ENCODE measurements around the gene CITED2. TPM values are rescaled to one million over a fixed set of nuclear protein-coding genes. Genes with fewer than 3 reads are reported as not detected.

Gene CITED2
- total and polyA plus RNA-seq, 2 of the 8 experiments (the other 6 are each of a cell fraction or from before 2014, with no cell fraction given) = 89.1 to 115 TPM

DNA sequence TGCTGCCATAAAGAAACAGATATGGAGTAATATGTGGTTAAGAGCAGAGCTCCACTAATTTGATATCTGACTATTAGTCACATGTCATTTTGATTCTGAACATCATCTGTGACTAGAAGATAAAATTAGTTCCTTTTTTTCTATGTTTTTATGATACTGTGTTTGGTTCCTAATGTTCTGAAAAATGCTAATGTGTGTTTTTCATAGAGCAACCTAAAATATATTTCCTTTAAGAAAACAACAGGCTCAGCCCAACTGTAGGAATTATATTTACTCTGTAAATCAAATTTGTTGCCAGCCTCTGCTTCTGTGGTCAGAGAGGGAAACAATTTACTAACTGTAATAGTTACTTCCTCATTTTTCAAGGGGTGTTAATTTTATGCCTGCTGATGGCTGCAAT, 49.3 kb downstream of the CITED2 start:
- no peaks in the 10 kb centered on the region for H4K20me1 ChIP-seq (replicated peaks in 1 of 2; ENCODE audit: control insufficient read depth in 1 of 2, insufficient read depth in 2 of 2, low read length in 2 of 2)
- no peaks in the 10 kb centered on the region for H3K36me3 ChIP-seq (ENCODE audit: control insufficient read depth in 2 of 4, insufficient read depth in 4 of 4, low read length in 3 of 4)
- no peak overlapping the region for H2BK5ac ChIP-seq (ENCODE audit: low read depth, low read length)
- no peak overlapping the region for H4K91ac ChIP-seq (replicated peaks; ENCODE audit: insufficient read length, low read length)
- H3K79me2 ChIP-seq (ENCODE audit: control insufficient read depth in 1 of 2, insufficient read depth in 2 of 2, low read length in 2 of 2) = no peaks in the 10 kb centered on the region
- H3K27me3 ChIP-seq (replicated peaks in 1 of 4; ENCODE audit: control insufficient read depth in 3 of 4, extremely low read depth in 1 of 4, insufficient read depth in 3 of 4, low read length in 3 of 4) = no peaks in the 10 kb centered on the region
- no peak overlapping the region for H3K56ac ChIP-seq (replicated peaks; ENCODE audit: insufficient read length, low read depth, low read length)
- no peak for TF ChIP-seq FOSL1 (IDR thresholded peaks at IDR 0.05; ENCODE audit: insufficient read depth, low read depth, low read length)
- TF ChIP-seq ASH2L (IDR thresholded peaks at IDR 0.05; ENCODE audit: low read length) = no peak
- TF ChIP-seq CREB1 (IDR thresholded peaks at IDR 0.05) = no peak
- TF ChIP-seq TAF7 (optimal IDR thresholded peaks at IDR 0.05; ENCODE audit: borderline replicate concordance, low read depth, low read length) = no peak
- TF ChIP-seq CHD2 (IDR thresholded peaks at IDR 0.05; ENCODE audit: low read length) = no peak
- no peak for TF ChIP-seq TCF12 (IDR thresholded peaks at IDR 0.05; ENCODE audit: low read depth, low read length)
- TF ChIP-seq KDM5A (IDR thresholded peaks at IDR 0.05; ENCODE audit: low read length) = no peak
- TF ChIP-seq NANOG (IDR thresholded peaks at IDR 0.05; ENCODE audit: insufficient read depth, low read depth, low read length, poor library complexity, severe bottlenecking) = no peak
- TF ChIP-seq JUND (IDR thresholded peaks at IDR 0.05; ENCODE audit: low read length) = no peak
- no peak overlapping the region for H3K14ac ChIP-seq (ENCODE audit: insufficient read length)
- H3K79me1 ChIP-seq (ENCODE audit: low read depth, low read length) = no peaks in the 10 kb centered on the region
- ChIA-PET CTCF (ENCODE audit: partially characterized antibody) (interaction anchor here (1.1 to 2.3 kb wide), 4 partner anchors 12 to 106 kb away, joined by 3 to 7 read pairs (median 3); no protein-coding TSS in a partner anchor), POLR2A (ENCODE audit: partially characterized antibody) (interaction anchor here (2.3 kb wide), 1 partner anchor 12 kb away, joined by 13 read pairs; no protein-coding TSS in a partner anchor)
- peaks cover 0 to 4% (median 2%) of the 10 kb centered on the region in 4 experiments; a peak in 3 of 7 replicates for H3K4me1 ChIP-seq (replicated peaks in 1 of 4; ENCODE audit: control insufficient read depth in 3 of 4, insufficient read depth in 4 of 4, low read length in 3 of 4)
- H2AFZ ChIP-seq (ENCODE audit: low read length) = no peak overlapping the region
- no peak overlapping the region for H3K18ac ChIP-seq (ENCODE audit: extremely low read depth, low read length)
- no peak overlapping the region for H4K5ac ChIP-seq (ENCODE audit: insufficient read length, low read depth, low read length)
- H2BK120ac ChIP-seq (replicated peaks; ENCODE audit: low read depth, low read length) = no peak overlapping the region
- no peak overlapping the region for H3K4me2 ChIP-seq (ENCODE audit: insufficient read depth in 1 of 2, low read depth in 2 of 2, low read length in 2 of 2)
- H3K4ac ChIP-seq (replicated peaks; ENCODE audit: insufficient read length, low read depth, low read length) = no peak overlapping the region
- H2BK12ac ChIP-seq (ENCODE audit: low read depth, low read length) = no peak overlapping the region
- no peak for FAIRE-seq
- H3K9me3 ChIP-seq (ENCODE audit: insufficient read depth in 2 of 2, low read depth in 1 of 2, low read length in 1 of 2) = no peaks in the 10 kb centered on the region
- no peak overlapping the region for H3K9ac ChIP-seq (replicated peaks in 1 of 4; ENCODE audit: extremely low read depth in 1 of 4, low read depth in 3 of 4, low read length in 3 of 4)
- no peak overlapping the region for H2BK20ac ChIP-seq (ENCODE audit: low read length)
- H3K4me3 ChIP-seq (ENCODE audit: extremely low read depth in 1 of 4, insufficient read depth in 2 of 4, low read depth in 3 of 4, low read length in 4 of 4) = no peak overlapping the region
- 0 out of 2 replicates have a peak, but pooled peaks cover 2% of the 10 kb centered on the region for H3K23me2 ChIP-seq (ENCODE audit: low read depth, low read length)
- no peak overlapping the region for H2AK5ac ChIP-seq (ENCODE audit: low read depth, low read length)
- DNase-seq (ENCODE audit: low read depth in 1 of 2, low spot score in 2 of 2) = no peak
- H3K27ac ChIP-seq (ENCODE audit: low read depth, low read length) = no peak overlapping the region
- no peak overlapping the region for H4K8ac ChIP-seq (ENCODE audit: extremely low read depth, insufficient read depth, low read length)
- H2BK15ac ChIP-seq (ENCODE audit: low read length) = no peak overlapping the region
- H3K23ac ChIP-seq (ENCODE audit: insufficient read length) = no peak overlapping the region
